Astrocyte (in vitro differentiated cells and primary cell): ENCODE measurements around the gene SETD2. TPM values are rescaled to one million over a fixed set of nuclear protein-coding genes. Genes with fewer than 3 reads are reported as not detected.
"Not testable (repeated sequence)": the region's sequence is repeated elsewhere in the genome, so short reads cannot be mapped to it uniquely, and the experiment has no call there.

ENCODE experiments used
- DNase-seq: peaks from one replicate; pipeline ENCODE4 v3.0.0-alpha.2; 2010; ENCODE audit warnings: low read depth
- FAIRE-seq: peaks from 2 replicates; lab custom pipeline; 2011; peaks lifted over from hg19 to GRCh38; lab: Jason Lieb, UNC
- H2AFZ ChIP-seq: 2 replicates; pipeline ENCODE4 v1.6.0; 2012; ENCODE audit warnings: low read depth, low read length, inconsistent platforms
- H3K27ac ChIP-seq: 2 replicates; pipeline ENCODE4 v1.5.1; 2011; ENCODE audit warnings: low read depth, low read length, inconsistent platforms
- H3K27me3 ChIP-seq: 2 replicates; pipeline ENCODE4 v1.6.0; 2011; ENCODE audit warnings: low read length, inconsistent platforms; ENCODE audit not compliant: insufficient read depth
- H3K36me3 ChIP-seq: 2 replicates; pipeline ENCODE4 v1.5.1; 2011; ENCODE audit warnings: low read length, inconsistent platforms; ENCODE audit not compliant: insufficient read depth
- H3K4me1 ChIP-seq: 2 replicates; pipeline ENCODE4 v1.5.1; 2011; ENCODE audit warnings: low read length, inconsistent platforms; ENCODE audit not compliant: insufficient read depth
- H3K4me2 ChIP-seq: 2 replicates; pipeline ENCODE4 v1.6.0; 2012; ENCODE audit warnings: low read length, inconsistent platforms
- H3K4me3 ChIP-seq: 2 replicates; pipeline ENCODE4 v1.5.1; 2011; ENCODE audit warnings: low read depth, mild to moderate bottlenecking, low read length, inconsistent platforms; ENCODE audit not compliant: insufficient read depth
- H3K79me2 ChIP-seq: 2 replicates; pipeline ENCODE4 v1.6.0; 2012; ENCODE audit warnings: mild to moderate bottlenecking, low read length, inconsistent platforms; ENCODE audit not compliant: insufficient read depth
- H3K9ac ChIP-seq: 2 replicates; pipeline ENCODE4 v1.6.0; 2012; ENCODE audit warnings: mild to moderate bottlenecking, low read length, inconsistent platforms
- H3K9me3 ChIP-seq: 2 replicates; pipeline ENCODE4 v1.5.1; 2012; ENCODE audit warnings: low read depth, mild to moderate bottlenecking, low read length, inconsistent platforms; ENCODE audit not compliant: insufficient read depth
- H4K20me1 ChIP-seq: 2 replicates; pipeline ENCODE4 v1.6.0; 2012; ENCODE audit warnings: low read length, inconsistent platforms; ENCODE audit not compliant: insufficient read depth
- H3K27ac Mint-ChIP-seq: one replicate; pipeline ENCODE4 v1.8.0; 2021; ENCODE audit warnings: mild to moderate bottlenecking, mixed read lengths; ENCODE audit not compliant: unreplicated experiment
- H3K27me3 Mint-ChIP-seq: one replicate; pipeline ENCODE4 v1.8.0; 2021; ENCODE audit warnings: low read depth, mixed read lengths; ENCODE audit not compliant: unreplicated experiment
- H3K36me3 Mint-ChIP-seq: one replicate; pipeline ENCODE4 v1.8.0; 2021; ENCODE audit warnings: low read depth, mixed read lengths; ENCODE audit not compliant: unreplicated experiment
- H3K4me1 Mint-ChIP-seq: one replicate; pipeline ENCODE4 v1.8.0; 2021; ENCODE audit warnings: low read depth, mixed read lengths; ENCODE audit not compliant: unreplicated experiment
- H3K4me3 Mint-ChIP-seq: one replicate; pipeline ENCODE4 v1.8.0; 2021; ENCODE audit warnings: mild to moderate bottlenecking, moderate library complexity, mixed read lengths; ENCODE audit not compliant: unreplicated experiment
- H3K9me3 Mint-ChIP-seq: one replicate; pipeline ENCODE4 v1.8.0; 2021; ENCODE audit warnings: mild to moderate bottlenecking, mixed read lengths; ENCODE audit not compliant: unreplicated experiment
- EZH2 ChIP-seq: IDR thresholded peaks from 2 replicates; pipeline ENCODE4 v1.6.1; 2012; ENCODE audit warnings: mild to moderate bottlenecking, low read length, inconsistent platforms; ENCODE audit not compliant: insufficient read depth
- total RNA-seq: library from RNA; stranded (reverse); gene quantifications from 2 replicates; pipeline ENCODE4 v1.2.1, GENCODE V29; 2021
- TF ChIP-seq, protein P1 (sequence below): IDR thresholded peaks from 2 replicates; pipeline ENCODE4 v1.5.1; 2011; ENCODE audit warnings: low read depth, mild to moderate bottlenecking, inconsistent platforms, low read length, moderate library complexity; ENCODE audit not compliant: insufficient read depth

Gene SETD2
- total RNA-seq, 1 donor from 2014 or later = 46.5 TPM

DNA sequence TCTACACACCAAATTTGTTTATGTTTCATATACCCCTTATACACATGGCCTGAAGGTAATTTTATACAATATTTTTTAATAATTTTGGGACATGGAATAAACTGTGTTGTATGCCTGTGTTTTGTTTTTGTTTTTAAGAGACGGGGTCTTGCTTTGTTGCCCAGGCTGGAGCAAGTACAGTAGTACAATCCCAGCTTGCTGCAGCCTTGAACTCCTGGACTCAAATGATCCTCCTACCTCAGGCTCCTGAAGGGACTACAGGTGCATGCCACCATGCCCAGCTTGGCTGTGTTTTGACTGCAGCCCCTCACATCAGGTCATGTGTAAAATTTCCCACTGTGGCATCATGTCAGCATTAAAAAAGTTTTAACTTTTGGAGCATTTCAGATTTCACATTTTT, 18.6 kb downstream of the SETD2 start:
- Histone ChIP-seq H3K79me2 (peaks cover 98% of the 10 kb centered on the region), H3K4me1 (no peaks in the 10 kb centered on the region), H3K36me3 (no peaks in the 10 kb centered on the region), H3K9ac (no peak overlapping the region), H4K20me1 (peaks cover 92% of the 10 kb centered on the region), H3K4me3 (no peak overlapping the region), H2AFZ (no peak overlapping the region), H3K27me3 (no peaks in the 10 kb centered on the region), H3K27ac (no peak overlapping the region), H3K9me3 (no peaks in the 10 kb centered on the region), H3K4me2 (no peak overlapping the region)
- Mint-ChIP-seq H3K27me3 (no peaks in the 10 kb centered on the region), H3K36me3 (no peaks in the 10 kb centered on the region), H3K27ac (no peak overlapping the region), H3K4me1 (peaks cover 9% of the 10 kb centered on the region), H3K9me3 (no peaks in the 10 kb centered on the region), H3K4me3 (no peak overlapping the region)
- DNase-seq (no peak), FAIRE-seq (no peak)
- no peak for TF ChIP-seq EZH2
- TF ChIP-seq, protein P1, sequence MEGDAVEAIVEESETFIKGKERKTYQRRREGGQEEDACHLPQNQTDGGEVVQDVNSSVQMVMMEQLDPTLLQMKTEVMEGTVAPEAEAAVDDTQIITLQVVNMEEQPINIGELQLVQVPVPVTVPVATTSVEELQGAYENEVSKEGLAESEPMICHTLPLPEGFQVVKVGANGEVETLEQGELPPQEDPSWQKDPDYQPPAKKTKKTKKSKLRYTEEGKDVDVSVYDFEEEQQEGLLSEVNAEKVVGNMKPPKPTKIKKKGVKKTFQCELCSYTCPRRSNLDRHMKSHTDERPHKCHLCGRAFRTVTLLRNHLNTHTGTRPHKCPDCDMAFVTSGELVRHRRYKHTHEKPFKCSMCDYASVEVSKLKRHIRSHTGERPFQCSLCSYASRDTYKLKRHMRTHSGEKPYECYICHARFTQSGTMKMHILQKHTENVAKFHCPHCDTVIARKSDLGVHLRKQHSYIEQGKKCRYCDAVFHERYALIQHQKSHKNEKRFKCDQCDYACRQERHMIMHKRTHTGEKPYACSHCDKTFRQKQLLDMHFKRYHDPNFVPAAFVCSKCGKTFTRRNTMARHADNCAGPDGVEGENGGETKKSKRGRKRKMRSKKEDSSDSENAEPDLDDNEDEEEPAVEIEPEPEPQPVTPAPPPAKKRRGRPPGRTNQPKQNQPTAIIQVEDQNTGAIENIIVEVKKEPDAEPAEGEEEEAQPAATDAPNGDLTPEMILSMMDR = no peak

DNA sequence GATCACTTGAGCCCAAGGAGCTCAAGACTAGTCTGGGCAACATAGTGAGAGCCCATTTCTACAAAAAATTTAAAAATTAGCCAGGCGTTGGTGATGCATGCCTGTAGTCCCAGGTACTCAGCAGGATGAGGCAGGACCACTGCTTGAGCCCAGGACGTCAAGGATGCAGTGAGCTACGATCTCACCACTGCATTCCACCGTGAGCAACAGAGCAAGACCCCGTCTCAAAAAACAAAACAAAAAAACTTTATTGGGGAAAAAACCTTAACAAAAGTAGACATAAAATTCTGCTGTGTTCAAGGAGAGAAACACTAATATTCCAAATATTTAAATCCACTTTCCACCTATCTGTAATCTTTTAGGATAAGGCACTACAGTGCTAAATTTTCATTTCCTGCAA, 20.8 kb downstream of the SETD2 start:
- DNase-seq = no peak
- H3K4me3 Mint-ChIP-seq = no peak overlapping the region
- H4K20me1 ChIP-seq = peaks cover 90% of the 10 kb centered on the region
- H3K9me3 ChIP-seq = no peaks in the 10 kb centered on the region
- no peaks in the 10 kb centered on the region for H3K27me3 ChIP-seq
- peaks cover 11% of the 10 kb centered on the region for H3K4me1 Mint-ChIP-seq
- no peaks in the 10 kb centered on the region for H3K27me3 Mint-ChIP-seq
- no peak overlapping the region for H3K4me3 ChIP-seq
- H3K9me3 Mint-ChIP-seq = no peaks in the 10 kb centered on the region
- no peaks in the 10 kb centered on the region for H3K4me1 ChIP-seq
- H3K4me2 ChIP-seq = no peak overlapping the region
- H3K9ac ChIP-seq = no peak overlapping the region
- no peak overlapping the region for H3K27ac Mint-ChIP-seq
- H2AFZ ChIP-seq = no peak overlapping the region
- no peak for TF ChIP-seq EZH2
- TF ChIP-seq, protein P1 = no peak
- H3K36me3 ChIP-seq = no peaks in the 10 kb centered on the region
- H3K36me3 Mint-ChIP-seq = no peaks in the 10 kb centered on the region
- peaks cover 98% of the 10 kb centered on the region for H3K79me2 ChIP-seq
- no peak for FAIRE-seq
- H3K27ac ChIP-seq = no peak overlapping the region

DNA sequence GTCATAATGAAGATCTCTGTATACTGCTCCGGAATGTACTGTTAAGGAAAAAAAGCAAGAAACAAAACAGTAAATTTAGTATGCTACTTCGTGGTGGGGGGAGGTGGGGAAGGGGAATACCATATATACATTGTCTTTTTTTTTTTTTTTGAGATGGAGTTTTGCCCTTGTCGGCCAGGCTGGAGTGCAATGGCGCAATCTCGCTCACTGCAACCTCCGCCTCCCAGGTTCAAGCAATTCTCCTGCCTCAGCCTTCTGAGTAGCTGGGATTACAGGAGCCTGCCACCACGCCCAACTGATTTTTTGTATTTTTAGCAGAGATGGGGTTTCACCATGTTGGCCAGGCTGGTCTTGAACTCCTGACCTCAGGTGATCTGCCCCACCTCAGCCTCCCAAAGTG, 21.4 kb downstream of the SETD2 start:
- H3K4me1 Mint-ChIP-seq = peaks cover 11% of the 10 kb centered on the region
- H3K9me3 ChIP-seq, H3K36me3 Mint-ChIP-seq, H3K4me3 ChIP-seq, H3K4me3 Mint-ChIP-seq, H3K9ac ChIP-seq, H3K27ac Mint-ChIP-seq, H2AFZ ChIP-seq, H3K4me1 ChIP-seq, FAIRE-seq, H3K27ac ChIP-seq, DNase-seq, H3K27me3 Mint-ChIP-seq, H3K36me3 ChIP-seq, H3K27me3 ChIP-seq, H3K4me2 ChIP-seq, H3K9me3 Mint-ChIP-seq: not testable (repeated sequence)
- Histone ChIP-seq H3K79me2 (peaks cover 97% of the 10 kb centered on the region), H4K20me1 (peaks cover 88% of the 10 kb centered on the region)

DNA sequence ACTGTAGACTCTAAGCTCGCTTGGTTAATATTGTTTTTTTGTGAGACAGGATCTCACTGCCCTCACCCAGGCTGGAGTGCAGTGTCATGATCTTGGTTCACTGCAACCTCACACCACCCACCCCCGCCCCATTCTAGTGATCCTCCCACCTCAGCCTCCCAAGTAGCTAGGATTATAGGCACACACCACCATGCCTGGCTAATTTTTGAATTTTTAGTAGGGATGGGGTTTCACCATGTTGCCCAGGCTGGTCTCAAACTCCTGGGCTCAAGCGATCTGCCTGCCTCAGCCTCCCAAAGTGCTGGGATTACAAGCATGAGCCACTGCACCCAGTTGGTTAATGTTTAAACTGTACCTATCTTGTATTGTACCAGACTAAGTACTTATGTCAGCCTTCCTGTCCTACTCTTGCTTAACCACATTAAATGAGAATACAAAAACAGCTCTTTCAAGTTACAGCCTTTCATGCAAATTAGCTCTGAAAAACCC, 22.9 kb downstream of the SETD2 start:
- H3K4me1 ChIP-seq, DNase-seq, H3K36me3 ChIP-seq, H3K9me3 ChIP-seq, H2AFZ ChIP-seq, FAIRE-seq, H3K9me3 Mint-ChIP-seq, H3K4me2 ChIP-seq, H3K4me3 ChIP-seq, H3K36me3 Mint-ChIP-seq, H3K27ac ChIP-seq, H3K27me3 Mint-ChIP-seq, H3K9ac ChIP-seq, H3K27me3 ChIP-seq: not testable (repeated sequence)
- H4K20me1 ChIP-seq = peaks cover 89% of the 10 kb centered on the region
- Mint-ChIP-seq H3K4me3 (peak overlapping the region; percentile 63), H3K4me1 (peaks cover 12% of the 10 kb centered on the region), H3K27ac (peak overlapping the region; percentile 3)
- peaks cover 98% of the 10 kb centered on the region for H3K79me2 ChIP-seq

DNA sequence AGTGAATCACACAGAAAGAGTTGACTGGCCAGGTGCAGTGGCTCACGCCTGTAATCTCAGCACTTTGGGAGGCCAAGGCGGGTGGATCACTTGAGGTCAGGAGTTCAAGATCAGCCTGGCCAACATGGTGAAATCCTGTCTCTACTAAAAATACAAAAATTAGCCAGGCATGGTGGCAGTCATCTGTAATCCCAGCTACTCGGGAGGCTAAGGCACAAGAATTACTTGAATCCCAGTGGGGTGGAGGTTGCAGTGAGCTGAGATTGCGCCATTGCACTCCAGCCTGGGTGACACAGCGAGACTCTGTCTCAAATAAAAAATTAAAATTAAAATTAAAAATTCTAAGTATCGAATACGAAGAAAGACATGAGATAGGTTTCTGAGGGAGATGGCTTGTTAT, 23.4 kb downstream of the SETD2 start:
- not testable (repeated sequence) for DNase-seq, H3K36me3 Mint-ChIP-seq, H3K27me3 ChIP-seq, H3K27me3 Mint-ChIP-seq, H3K9me3 ChIP-seq, H3K36me3 ChIP-seq, H2AFZ ChIP-seq, H3K4me2 ChIP-seq, FAIRE-seq, H3K9me3 Mint-ChIP-seq, H3K4me3 Mint-ChIP-seq, H3K27ac Mint-ChIP-seq, H3K4me1 ChIP-seq, H3K27ac ChIP-seq, H3K4me3 ChIP-seq, H3K9ac ChIP-seq
- H4K20me1 ChIP-seq = peaks cover 89% of the 10 kb centered on the region
- peaks cover 98% of the 10 kb centered on the region for H3K79me2 ChIP-seq
- peaks cover 16% of the 10 kb centered on the region for H3K4me1 Mint-ChIP-seq
